Measurements from ENCODE around the gene COL27A1.

- TF ChIP-seq YY1 (IDR thresholded peaks at IDR 0.05; ENCODE audit: insufficient read depth, insufficient read length): no peak
- TF ChIP-seq SUZ12 (IDR thresholded peaks at IDR 0.05; ENCODE audit: extremely low read depth, insufficient read depth, insufficient read length): no peak
These were observed 149.3 kb downstream of the COL27A1 start for GRCh38 chr9:114304416-114305188.

Measured in NT2/D1 (cell line).